Measurements from ENCODE around the gene FOXJ3.

FOXJ3 gene

GRCh38 chr1:42128499-42128898, 206.5 kb downstream of the FOXJ3 start:
- DNase-seq (ENCODE audit: insufficient read length, low spot score) (no peak), FAIRE-seq (no peak)

DNA sequence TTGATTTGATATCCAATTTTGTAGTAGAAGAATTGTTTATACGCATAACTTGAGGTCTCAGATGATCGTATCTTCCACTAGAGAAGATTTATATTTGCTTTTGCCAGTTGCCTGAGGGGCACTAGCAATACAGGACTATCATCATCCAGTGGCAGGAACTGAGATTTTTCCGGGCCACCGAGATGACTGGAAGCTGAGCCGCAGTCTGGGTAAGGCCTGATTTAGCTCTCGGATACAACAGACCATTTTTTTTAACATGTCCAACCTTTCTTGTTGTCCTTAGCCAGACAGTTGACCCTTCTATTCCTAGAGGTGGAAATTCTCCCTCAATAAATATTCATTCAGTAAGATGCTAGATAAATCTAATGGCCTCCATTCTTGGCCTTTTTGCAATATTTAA, 207.3 kb downstream of the FOXJ3 start:
- DNase-seq (ENCODE audit: insufficient read length, low spot score) (no peak), FAIRE-seq (no peak)
